Stimulated activated CD8-positive, alpha-beta memory T cell treated with anti-CD3 and anti-CD28 coated beads, Interleukin-4, amount 100 ng/mL, for 4 hours (primary cell): ENCODE data around the gene BCR.

ENCODE experiments used
- DNase-seq, 2 donors: peaks; one replicate each; pipeline ENCODE4 v3.0.0-alpha.2; 2020; ENCODE audit warnings: low read depth in 2 of 2, low spot score in 1 of 2

The BCR gene

GRCh38 chr22:23272834-23273233 lies 92.5 kb downstream of the BCR start:
- DNase-seq: no peak

GRCh38 chr22:23273445-23274145 lies 93.3 kb downstream of the BCR start:
- DNase-seq: no peak

- no peak for DNase-seq
Measured at GRCh38 chr22:23274146-23274526, 93.8 kb downstream of the BCR start.

DNA sequence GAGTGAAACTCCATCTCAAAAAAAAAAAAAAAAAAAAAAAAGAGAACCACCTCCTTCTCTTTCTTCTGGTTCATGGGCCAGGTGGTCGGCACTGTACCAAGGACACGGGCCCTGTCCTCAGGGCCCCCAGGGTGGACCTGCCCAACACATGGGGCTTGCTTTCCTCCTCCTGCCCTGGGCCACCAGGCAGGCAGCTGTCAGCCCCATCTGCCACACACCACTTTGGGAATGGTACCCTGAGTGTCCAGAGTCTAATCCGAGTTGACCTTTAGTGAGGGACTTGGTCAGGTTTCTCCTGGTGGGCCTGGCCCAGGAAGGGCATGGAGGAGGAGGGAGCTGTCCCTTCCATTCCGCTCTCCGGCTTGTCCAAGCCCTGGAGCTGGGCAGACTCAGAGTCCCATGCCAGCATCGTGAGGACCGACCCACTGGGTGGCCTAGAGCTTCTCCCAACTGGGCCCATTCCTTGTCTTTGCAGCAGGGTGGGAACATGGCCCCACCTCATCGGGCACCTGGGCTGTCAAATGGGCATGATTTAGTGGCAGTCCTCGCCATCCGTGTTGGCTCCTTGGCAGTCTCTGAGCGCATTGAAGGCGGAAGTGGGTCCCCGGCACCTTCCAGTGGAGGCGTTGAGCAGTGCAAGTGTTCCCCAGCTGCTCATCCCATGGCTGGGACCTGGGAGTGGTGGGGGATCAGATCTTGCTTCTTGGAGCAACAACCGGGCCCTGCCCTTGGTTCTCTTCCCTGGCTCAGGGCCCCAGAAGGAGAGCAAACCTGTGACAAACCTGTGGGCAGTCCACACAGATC lies 94.8 kb downstream of the BCR start:
- DNase-seq: no peak

DNA sequence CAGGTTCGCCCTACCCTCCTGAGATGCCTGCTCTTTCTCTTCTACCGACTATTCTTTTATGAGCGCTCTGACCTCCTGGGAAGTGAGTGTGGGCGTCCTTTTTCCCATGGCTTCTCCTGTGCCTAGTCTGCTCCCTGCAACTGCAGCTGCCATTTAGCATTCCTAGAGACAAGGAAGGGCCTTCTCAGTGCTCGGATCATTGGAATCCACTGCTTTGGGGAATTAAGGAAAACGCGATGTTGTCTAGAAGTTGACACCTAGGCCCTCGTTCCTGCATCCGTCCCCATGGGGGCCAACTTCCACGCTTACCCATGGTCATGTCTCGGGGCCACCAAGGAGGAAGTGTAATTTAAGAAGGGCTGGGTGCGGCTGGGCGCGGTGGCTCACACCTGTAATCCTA lies 95.4 kb downstream of the BCR start:
- DNase-seq: no peak

DNA sequence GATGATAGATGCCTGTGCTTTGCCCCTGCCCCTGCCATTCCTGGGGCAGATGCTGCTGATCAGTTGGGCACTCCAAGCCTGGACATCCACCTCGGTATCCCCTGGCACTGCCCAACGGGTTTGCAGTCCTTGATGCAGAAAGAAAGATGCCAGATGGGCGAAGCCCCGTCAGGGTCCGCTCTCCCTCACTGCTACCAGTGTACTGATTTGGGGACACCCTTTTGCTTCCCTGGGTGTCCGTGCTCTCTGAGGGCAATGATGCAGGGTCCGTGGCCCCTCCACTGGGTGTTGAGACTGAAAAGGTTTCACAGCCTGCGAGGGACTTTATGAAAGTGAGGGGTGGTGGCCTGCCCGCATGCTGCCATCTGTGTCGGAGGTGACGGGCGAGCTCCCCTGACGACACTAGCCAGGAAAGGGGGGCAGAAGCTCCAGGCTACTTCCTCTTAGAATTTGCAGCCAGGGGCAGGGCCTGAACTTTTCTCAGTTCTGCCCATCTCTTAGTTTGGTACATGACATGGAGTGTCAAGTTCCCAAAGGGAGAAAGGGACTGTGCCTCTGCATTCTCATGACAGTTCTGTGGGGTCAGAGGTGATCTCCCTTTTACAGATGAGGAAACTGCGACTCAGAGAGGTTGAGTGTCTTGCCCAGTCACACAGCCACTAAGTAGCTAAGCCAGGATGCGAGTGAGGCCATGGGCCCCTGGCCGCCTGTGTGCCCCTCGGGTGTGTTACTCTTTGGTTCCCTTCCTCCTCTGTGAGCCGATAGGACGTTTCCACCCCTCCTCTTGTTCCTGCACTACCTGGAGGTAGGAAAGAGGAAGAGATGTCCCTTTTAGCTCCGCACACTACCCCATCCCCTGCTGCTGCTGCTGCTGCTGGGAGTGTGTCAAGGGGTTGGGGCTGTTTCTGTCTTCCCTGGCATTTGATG lies 96.6 kb downstream of the BCR start:
- no peak for DNase-seq

DNA sequence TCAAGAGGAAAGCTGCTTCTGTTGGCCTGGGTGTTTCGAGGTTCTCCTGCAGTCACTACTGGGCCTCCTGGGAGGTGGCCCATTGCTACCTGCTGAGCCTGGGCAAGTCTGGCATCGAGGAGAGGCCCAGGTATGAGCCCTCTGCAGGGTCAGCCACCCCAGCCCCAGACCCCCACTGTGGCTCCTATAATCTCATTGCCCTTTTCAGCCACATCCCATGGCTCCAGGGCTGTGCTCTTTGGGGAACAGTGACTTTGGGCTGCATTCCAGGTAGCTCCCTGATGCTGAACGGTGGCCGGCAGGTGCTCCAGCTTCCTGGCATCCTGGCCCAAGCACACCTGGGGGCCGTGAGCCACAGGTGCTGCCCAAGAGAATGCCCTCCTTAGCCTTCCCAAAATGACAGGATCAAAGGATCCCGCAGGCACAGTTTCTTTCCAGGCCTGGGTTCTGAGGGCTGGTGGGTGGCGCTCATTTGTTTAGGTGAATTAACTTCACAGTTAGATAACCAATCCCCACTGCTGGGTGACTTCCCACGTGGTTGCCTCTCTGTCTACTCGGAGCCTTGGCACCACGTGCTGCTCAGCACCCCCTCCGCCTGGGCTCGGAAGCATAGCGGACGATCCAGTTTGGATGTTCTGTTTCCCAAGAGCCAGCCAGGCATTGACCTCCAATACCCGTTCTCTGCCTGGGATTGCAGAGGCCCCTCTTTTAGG lies 97.4 kb downstream of the BCR start:
- DNase-seq: no peak

DNA sequence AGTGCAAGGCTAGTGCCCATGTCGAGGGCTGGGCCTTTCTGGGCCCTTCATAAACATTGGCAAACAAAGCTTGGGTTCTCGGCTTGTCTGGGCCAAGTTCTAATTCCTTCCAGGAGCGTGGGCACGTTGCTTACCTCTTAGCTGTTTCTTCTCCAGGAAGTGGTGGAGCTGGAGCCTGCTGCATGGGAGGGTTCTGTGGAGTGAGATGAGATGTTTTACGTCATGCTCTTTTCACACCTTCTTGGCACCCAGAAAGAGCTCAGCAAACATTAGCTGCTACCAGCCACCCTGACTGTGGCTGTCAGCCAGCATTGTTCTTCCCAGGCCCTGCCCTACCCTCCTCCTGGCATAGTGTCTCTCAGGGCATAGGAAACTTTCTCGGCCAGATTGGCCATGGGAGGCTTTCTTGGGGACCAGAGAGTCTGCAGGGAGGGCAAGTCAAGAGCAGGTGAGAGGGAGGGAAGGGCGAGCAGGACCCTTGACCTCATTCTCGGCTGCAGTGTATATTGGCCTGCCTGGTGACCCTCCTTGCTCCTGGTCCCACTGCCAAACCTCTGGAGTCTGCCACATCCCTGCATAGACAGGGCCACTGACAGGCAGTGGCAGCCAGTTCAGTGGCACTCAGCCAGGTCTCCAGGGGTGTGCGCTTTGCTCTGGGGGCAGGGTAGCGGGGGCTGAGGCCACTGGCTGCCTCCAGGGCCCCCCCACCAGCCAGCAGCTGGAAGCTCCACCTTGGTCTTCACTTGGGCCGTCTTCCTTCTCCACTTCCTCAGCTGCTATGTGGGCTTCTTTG lies 98.8 kb downstream of the BCR start:
- DNase-seq: no peak

- no peak for DNase-seq
Measured at GRCh38 chr22:23279781-23280180, 99.5 kb downstream of the BCR start.

DNA sequence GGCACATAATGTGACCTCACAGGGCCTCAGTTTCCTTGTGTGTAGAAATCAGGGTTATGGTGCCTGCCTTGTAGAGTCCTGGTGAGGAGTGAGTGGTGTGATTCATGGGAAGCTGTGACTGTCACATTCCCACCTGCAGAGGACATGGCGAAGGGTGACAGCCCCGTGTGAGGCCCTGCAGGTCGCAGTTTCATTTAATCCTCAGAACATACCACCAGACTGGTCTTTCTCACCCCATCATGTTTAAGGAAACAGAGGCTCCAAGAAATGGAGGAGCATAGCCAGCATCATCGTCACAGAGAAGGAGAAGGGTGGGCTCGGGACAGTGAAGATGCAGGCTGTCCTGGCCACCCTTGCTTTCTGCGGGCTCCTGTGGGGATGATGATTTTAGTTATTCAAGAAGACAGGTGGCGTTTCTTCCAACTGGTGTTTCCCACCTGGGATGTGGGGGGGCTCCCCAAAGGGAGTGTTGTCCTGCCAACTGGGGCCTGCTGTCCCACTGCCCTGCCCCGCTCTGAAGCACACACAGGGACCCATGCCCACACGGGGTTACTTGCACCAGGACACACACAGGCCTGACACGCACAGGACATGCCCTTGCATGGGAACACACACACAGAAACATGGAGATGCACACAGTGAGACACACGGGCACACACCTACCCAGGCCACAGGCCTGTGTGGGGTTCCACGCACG lies 100.2 kb downstream of the BCR start:
- DNase-seq: no peak

GRCh38 chr22:23281053-23281405 lies 100.7 kb downstream of the BCR start:
- no peak for DNase-seq

GRCh38 chr22:23281406-23282088 lies 101.2 kb downstream of the BCR start:
- DNase-seq: peak; percentile 54 to 63

GRCh38 chr22:23282089-23282501 lies 101.8 kb downstream of the BCR start:
- DNase-seq: no peak

DNA sequence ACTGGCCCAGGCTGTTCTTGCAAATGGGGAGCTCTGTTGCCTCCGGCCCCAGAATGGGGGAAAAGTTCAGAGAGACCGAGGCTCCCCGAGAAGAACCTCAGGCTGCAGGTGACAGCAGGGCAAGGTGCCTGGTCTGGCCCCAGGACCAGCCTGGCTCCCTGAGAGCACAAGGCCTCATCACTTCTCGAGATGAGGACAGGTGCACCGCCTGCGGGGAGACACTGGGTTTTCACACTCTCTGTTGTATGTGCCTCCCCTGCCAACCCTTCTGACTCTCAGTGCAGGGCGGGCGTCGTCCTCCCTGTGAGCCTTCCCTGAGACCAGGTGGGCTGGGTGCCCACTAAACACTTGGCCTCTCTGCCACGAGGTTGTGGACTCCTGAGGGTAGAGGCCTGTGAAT lies 102.2 kb downstream of the BCR start:
- no peak for DNase-seq

DNA sequence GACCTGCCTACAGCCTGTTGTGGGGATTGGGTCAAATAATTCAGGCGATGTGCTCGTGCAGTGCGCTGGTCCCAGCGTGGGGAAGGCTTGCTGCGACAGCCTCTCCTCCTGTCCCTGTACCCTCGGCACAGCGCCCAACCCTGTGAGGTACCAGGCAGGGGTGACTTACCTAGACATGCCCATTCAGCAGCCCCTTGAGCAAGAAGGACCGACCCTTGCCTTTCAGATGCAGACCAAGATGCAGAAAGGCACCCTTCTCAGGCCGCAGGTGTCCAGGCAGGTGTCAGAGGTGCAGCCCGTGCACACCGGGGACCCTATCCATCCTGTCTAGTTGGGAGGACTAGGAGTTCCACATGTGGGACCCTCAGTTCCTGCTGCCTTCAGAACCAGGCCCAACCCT lies 102.7 kb downstream of the BCR start:
- DNase-seq: no peak

DNA sequence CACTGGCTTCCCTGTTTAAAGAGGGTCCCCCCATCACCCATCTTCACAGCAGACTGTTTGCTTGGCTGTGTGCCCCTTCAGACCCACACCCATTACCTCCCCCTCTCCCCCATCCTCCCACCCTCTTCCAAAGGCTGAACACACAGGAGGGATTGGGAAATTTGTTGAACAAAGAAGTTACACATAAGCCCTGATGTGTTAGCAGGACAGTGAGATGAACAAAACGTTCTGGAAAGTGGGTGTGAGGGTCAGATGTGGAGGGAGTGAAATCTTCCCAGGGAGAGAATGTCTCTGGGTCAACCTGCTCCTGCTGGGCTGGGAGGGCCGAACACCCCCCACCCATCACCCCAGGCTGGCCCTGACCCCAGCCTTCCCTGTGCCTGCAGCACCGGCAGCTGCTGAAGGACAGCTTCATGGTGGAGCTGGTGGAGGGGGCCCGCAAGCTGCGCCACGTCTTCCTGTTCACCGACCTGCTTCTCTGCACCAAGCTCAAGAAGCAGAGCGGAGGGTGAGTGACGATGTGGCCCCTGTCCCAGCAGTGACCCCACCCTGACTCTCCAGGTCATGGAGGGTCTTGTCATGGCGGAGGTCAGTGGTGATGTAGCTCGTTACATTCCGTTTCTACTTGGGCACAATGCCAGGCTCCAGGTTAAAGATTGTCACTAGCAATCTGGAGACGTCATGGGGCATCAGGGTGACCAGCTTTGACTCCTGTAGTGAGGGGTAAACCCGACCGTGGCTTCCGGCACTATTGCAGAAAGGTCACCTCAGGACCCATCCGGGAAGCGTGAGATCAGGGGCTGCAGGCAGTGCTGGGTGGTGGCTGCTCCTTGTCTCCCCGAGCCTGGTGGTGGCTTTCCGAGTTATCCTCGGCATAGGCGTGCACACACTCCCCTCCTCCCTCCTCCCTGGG lies 103.5 kb downstream of the BCR start:
- no peak for DNase-seq

DNA sequence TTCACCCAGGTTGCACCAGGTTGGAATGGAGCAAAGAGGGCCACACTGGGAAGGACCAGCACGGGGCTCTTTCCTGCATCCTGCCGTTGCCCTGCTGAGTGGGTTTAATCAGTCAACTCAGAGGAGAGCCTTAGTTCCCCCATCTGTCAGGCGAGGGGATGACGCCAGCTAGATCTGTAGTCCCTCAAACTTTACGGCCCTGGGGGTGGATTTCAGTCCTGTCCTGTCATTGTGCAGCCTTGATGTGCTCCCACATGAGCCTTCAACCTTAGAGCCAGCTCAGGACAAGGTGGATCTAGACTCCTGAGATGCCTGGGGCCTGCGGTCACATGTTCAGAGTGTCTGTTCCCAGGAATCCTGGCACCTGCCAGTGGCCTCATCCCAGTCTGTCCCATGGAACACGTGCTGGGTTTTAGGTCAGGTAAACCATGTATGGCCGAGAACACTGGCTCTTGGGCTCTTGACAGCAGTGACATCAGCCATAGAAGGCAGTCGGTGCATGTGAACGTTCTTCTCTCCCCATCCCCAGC lies 104.3 kb downstream of the BCR start:
- no peak for DNase-seq

DNA sequence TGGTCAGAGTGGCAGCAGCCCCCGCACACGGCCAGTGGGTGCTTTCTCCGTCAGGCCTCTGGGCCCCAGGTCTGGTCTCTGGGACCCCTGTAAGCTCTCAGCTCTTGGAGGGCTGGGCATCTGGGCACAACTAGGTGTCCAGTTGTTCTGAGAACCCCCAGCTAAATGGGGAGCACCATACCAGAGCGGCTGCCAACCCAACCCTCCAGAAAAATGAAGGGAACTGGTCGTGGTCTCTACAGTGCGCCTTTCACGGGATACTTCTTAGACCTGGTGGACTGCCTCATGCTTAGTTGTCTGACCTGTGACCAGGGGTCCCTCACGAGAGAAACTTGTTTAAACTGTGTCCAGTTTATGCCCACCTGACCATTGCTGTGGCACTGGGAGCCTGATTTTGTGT lies 104.9 kb downstream of the BCR start:
- DNase-seq: no peak
